AG10803 (cell line): ENCODE results near the gene DGKD.

Source experiments
- DNase-seq: peaks from one replicate; pipeline ENCODE4 v3.0.0; 2010; ENCODE audit warnings: low read depth
- H3K4me3 ChIP-seq: 2 replicates; pipeline ENCODE4 v1.5.1; 2011; ENCODE audit warnings: mild to moderate bottlenecking, low read length, control low read depth
- TF ChIP-seq, protein P1 (sequence below): conservative IDR thresholded peaks from 2 replicates; pipeline ENCODE4 v1.5.1; 2011; ENCODE audit warnings: mild to moderate bottlenecking, low read length, control low read depth, inconsistent platforms

Gene DGKD

DNA sequence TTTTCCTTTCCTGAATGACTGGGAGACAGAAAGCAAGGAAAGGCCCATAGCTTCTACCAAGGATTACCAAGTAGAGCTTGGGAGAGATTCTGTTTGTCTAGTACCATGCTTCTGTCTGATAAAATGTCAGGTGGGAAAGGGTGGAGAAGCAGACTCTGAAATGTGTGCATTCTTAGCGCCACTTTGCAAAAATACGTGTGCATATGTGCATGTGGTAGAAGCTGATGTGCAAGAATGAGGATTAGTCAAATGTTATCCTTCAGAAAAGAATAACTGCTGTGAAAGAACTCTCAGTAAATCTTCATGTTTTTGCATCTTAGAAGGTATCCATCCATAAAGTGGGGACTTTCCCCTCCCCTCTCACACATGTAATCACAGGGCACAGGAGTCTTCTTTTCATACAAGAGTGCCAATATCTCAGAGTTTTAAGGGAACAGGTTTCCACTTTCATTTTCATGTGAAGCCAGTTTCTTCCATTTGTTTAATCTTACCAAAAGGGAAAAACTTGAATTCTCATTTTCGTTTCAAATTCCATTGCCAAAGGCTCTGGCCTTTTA, 15.4 kb upstream of the DGKD start:
- no peak overlapping the region for H3K4me3 ChIP-seq
- no peak for DNase-seq
- TF ChIP-seq, protein P1, sequence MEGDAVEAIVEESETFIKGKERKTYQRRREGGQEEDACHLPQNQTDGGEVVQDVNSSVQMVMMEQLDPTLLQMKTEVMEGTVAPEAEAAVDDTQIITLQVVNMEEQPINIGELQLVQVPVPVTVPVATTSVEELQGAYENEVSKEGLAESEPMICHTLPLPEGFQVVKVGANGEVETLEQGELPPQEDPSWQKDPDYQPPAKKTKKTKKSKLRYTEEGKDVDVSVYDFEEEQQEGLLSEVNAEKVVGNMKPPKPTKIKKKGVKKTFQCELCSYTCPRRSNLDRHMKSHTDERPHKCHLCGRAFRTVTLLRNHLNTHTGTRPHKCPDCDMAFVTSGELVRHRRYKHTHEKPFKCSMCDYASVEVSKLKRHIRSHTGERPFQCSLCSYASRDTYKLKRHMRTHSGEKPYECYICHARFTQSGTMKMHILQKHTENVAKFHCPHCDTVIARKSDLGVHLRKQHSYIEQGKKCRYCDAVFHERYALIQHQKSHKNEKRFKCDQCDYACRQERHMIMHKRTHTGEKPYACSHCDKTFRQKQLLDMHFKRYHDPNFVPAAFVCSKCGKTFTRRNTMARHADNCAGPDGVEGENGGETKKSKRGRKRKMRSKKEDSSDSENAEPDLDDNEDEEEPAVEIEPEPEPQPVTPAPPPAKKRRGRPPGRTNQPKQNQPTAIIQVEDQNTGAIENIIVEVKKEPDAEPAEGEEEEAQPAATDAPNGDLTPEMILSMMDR = no peak

DNA sequence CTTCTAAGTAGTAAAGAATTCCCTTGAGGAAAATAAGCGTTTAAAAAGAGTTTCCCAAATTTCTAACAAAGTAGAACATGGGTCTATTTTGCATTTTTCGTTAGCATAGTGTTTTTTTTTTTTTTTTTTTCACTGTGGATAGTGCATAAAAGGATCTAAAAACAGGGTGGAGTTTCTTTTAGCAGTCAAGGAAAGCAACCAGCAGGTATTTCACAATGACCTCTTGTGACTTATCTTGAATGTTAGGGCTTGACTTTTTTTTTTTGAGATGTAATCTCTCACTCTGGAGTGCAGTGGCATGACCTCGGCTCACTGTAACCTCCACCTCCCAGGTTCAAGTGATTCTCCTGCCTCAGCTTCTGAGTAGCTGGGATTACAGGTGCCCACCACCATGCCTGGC, 14.9 kb upstream of the DGKD start:
- no peak overlapping the region for H3K4me3 ChIP-seq
- DNase-seq = no peak
- TF ChIP-seq, protein P1 = no peak

DNA sequence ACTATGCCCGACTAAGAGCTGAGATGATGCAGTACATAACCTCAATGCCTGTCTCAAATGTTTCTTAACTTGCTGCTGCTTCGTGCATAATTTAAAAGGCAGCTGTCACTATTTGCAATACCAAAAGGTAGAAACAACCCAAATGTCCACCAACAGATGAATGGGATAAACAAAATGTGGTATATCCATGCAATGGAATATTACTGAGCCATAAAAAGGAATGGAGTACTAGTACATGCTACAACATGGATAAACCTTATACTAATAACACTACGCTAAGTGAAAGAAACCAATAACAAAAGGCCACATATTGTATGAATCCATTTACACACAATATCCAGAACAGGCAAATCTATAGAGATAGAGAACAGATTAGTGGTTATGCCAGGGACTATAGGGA, 13.0 kb upstream of the DGKD start:
- TF ChIP-seq, protein P1 = no peak
- no peak overlapping the region for H3K4me3 ChIP-seq
- no peak for DNase-seq

DNA sequence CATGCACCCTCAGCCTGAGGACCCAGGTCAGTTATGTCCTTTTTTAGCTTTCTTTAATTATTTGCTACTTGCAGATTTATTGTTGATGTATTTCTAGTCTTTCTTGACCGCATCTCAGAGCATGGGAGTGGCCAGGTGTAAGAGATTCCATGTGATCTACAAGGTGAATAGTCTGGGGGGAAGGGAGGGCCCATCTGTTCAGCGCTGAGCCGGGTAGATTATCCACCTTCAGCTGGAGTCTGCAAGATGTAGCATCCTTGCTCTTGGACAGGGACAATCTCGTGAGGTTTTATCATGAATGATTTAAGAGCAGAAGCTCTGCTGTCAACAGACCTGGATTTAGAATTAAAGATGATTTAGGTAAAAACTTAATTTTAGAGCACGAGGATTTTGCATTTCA, 12.0 kb upstream of the DGKD start:
- TF ChIP-seq, protein P1 = no peak
- no peak overlapping the region for H3K4me3 ChIP-seq
- no peak for DNase-seq

DNA sequence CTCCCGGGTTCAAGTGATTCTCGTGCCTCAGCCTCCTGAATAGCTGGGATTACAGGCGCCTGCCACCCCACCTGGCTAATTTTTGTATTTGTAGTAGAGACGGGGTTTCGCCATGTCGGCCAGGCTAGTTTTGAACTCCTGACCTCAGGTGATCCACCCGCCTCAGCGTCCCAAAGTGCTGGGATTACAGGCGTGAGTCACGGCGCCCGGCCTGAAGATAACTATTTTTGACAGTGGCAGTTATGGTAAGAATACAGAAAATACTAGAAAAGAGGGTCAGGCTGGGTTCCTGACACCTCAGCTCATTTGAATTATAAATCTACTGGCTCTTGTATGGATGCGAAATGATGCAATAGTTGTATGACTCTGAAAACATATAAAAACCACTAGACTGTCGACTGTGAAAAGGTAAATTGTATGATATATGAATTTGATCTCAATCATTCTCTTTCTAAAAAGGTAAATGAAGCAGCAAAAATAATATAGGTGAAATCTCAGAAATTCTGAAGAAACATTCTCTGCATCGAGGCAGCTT, 11.1 kb upstream of the DGKD start:
- TF ChIP-seq, protein P1 = no peak
- no peak overlapping the region for H3K4me3 ChIP-seq
- DNase-seq = no peak

DNA sequence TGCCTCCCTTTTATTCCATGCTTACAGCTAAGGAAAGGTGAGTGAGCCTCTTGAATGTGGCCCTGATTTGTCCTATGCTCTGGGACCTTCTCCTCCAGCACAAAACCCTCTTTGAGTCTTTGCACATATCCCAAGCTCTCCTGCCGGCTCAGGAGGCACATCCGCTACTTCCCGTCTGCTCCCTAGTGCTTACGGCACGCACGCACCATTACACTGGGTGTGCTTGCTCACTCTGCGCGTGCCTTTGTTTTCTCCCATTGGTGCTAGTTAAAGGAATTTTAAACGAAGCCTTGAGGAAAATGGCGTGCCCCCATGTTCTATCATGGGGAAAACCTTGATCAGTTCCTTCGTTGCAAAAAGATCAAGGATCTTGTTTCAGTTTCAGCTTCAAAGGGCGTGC, 7.9 kb upstream of the DGKD start:
- no peak overlapping the region for H3K4me3 ChIP-seq
- no peak for DNase-seq
- TF ChIP-seq, protein P1 = no peak

DNA sequence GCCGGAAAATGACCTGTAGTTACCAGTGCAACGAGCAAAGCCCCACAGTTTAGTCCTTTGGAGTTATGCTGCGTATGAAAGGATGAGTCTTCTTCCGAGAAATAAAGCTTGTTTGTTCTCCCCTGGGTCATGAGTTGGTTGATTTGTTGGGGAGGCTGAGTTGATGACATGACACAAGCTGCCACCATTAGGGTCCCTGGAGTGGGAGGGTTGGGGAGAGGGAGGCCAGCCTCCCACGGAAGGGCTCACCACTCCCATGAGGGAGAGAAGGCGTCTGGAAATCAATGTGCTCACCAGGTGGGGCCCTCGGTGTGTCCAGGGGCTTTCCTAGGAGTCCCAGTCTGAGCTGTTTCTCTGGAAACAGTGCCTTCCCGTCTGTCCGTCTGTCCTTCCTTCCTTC, 7.4 kb upstream of the DGKD start:
- H3K4me3 ChIP-seq = no peak overlapping the region
- DNase-seq = no peak
- TF ChIP-seq, protein P1 = no peak
